ENCODE results near the gene BBX.

GRCh38 chr3:107524326-107524840 lies 1.6 kb downstream of the BBX start:
- TF ChIP-seq CHD1 (IDR thresholded peaks at IDR 0.05; ENCODE audit: low read depth, low read length) (no peak), MAFK (IDR thresholded peaks at IDR 0.05; ENCODE audit: low read depth, low read length) (no peak), ELK1 (IDR thresholded peaks at IDR 0.05; ENCODE audit: borderline replicate concordance, low read depth, low read length) (no peak), CTCF (conservative IDR thresholded peaks at IDR 0.05; ENCODE audit: low read depth, low read length) (no peak)

Measured in IMR-90 (cell line).